ENCODE results near the gene AKT3. TPM values are rescaled to one million over a fixed set of nuclear protein-coding genes. Genes with fewer than 3 reads are reported as not detected.

The AKT3 gene
- total RNA-seq, 1 experiment from 2014 or later: 18.7 TPM

DNA sequence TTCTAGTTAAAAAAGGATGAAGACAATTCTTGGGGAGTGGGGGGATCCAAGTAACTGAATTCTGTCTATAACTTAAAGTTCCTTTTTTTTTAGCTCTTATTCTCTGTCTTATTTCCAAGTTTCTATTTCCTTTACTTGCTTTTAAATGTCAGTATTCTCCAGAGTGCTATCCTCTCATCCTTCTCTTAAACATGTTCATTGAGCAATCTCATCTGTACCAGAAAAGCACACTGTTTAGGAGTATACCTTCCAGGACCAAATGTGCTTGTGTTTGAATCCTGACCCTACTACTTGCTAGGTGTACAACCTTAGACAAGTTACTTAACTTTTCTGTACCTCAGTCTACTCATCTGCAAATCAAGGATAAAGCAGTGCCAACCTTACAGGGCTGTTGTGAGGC is 50.1 kb downstream of the AKT3 start:
- Histone ChIP-seq H3K4me3 (ENCODE audit: low read length) (no peak overlapping the region), H3K79me2 (ENCODE audit: low read length) (peaks cover 4% of the 10 kb centered on the region; the same call in 1 of the 2 replicates), H3K9me2 (replicated peaks; ENCODE audit: low read length) (no peaks in the 10 kb centered on the region), H3K27ac (ENCODE audit: low read length) (peak overlapping the region; percentile 76), H3K9me3 (ENCODE audit: low read length) (no peaks in the 10 kb centered on the region), H3K27me3 (ENCODE audit: low read length) (no peaks in the 10 kb centered on the region), H3K4me2 (ENCODE audit: low read length) (peak overlapping the region; percentile 66), H3K9ac (ENCODE audit: low read length) (0 out of 2 replicates have a peak overlapping the region, but pooled peaks have one; percentile 20), H3K36me3 (ENCODE audit: low read depth, low read length) (no peaks in the 10 kb centered on the region), H4K20me1 (ENCODE audit: low read length) (no peaks in the 10 kb centered on the region), H2AFZ (ENCODE audit: low read length) (no peak overlapping the region), H3F3A (ENCODE audit: low read length, unreplicated experiment) (no peaks in the 10 kb centered on the region), H3K4me1 (ENCODE audit: insufficient read depth, low read length) (peaks cover 31% of the 10 kb centered on the region)
- intact Hi-C loops (cut with micrococcal nuclease): loop anchor here (2.0 kb wide), 1 partner anchor 43 kb away; no protein-coding TSS in a partner anchor
- ChIA-PET CTCF (no interaction called here), POLR2A (ENCODE audit: unreplicated experiment) (no interaction called here)
- no peak for TF ChIP-seq EZH2 (IDR thresholded peaks at IDR 0.05; ENCODE audit: low read length, unreplicated experiment)
- no peak for TF ChIP-seq CTCF (conservative IDR thresholded peaks at IDR 0.05; ENCODE audit: low read depth, low read length)
- no peak for TF ChIP-seq EZH2phosphoT487 (IDR thresholded peaks at IDR 0.05; ENCODE audit: borderline replicate concordance, low read length)
- BruUV-seq (replicated peaks): no TSS peak
- DNase-seq (no peak), ATAC-seq (no peak)

DNA sequence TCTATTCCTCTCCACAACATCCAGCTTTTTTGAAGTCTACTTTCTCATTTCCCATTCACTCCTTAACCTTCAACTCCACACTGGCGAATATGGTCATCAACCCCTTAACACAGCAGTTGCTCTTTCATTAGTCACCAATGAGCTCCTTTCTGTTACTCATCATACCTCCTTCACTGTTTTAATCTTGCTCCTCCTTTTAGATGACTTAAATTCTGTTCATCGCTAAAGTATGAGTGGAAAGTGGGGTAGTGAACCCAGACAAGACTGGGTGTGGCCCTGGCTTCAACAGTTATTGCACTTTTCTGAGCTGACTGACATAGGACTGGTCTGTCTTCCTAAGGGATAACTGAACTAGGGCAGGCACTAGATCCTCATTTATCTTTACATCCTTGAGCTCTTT is 51.3 kb downstream of the AKT3 start:
- TF ChIP-seq EZH2 (IDR thresholded peaks at IDR 0.05; ENCODE audit: low read length, unreplicated experiment) (no peak), EZH2phosphoT487 (IDR thresholded peaks at IDR 0.05; ENCODE audit: borderline replicate concordance, low read length) (no peak), CTCF (conservative IDR thresholded peaks at IDR 0.05; ENCODE audit: low read depth, low read length) (no peak)
- Histone ChIP-seq H3F3A (ENCODE audit: low read length, unreplicated experiment) (no peaks in the 10 kb centered on the region), H3K4me2 (ENCODE audit: low read length) (peak overlapping the region; percentile 66), H4K20me1 (ENCODE audit: low read length) (no peaks in the 10 kb centered on the region), H3K36me3 (ENCODE audit: low read depth, low read length) (no peaks in the 10 kb centered on the region), H3K4me1 (ENCODE audit: insufficient read depth, low read length) (peaks cover 27% of the 10 kb centered on the region), H3K9ac (ENCODE audit: low read length) (peak overlapping the region; percentile 20; the same call in 1 of the 2 replicates), H3K4me3 (ENCODE audit: low read length) (peak overlapping the region; percentile 14; the same call in 1 of the 2 replicates), H3K27ac (ENCODE audit: low read length) (peak overlapping the region; percentile 76), H3K79me2 (ENCODE audit: low read length) (peaks cover 4% of the 10 kb centered on the region; the same call in 1 of the 2 replicates), H3K9me3 (ENCODE audit: low read length) (no peaks in the 10 kb centered on the region), H3K27me3 (ENCODE audit: low read length) (no peaks in the 10 kb centered on the region), H3K9me2 (replicated peaks; ENCODE audit: low read length) (no peaks in the 10 kb centered on the region), H2AFZ (ENCODE audit: low read length) (no peak overlapping the region)
- intact Hi-C loops (cut with micrococcal nuclease): loop anchor here (2.0 kb wide), 1 partner anchor 44 kb away; no protein-coding TSS in a partner anchor
- CTCF ChIA-PET: interaction anchor here (0.6 to 1.2 kb wide), 3 partner anchors 12 to 148 kb away, joined by 3 read pairs; no protein-coding TSS in a partner anchor
- POLR2A ChIA-PET (ENCODE audit: unreplicated experiment): interaction anchor here (0.5 to 0.6 kb wide), 5 partner anchors 11 to 385 kb away, joined by 3 to 10 read pairs (median 3); partner anchors contain the start of gene AKT3
- ATAC-seq (peak; percentile 95), DNase-seq (peak; percentile 96)
- BruUV-seq (replicated peaks): no TSS peak

DNA sequence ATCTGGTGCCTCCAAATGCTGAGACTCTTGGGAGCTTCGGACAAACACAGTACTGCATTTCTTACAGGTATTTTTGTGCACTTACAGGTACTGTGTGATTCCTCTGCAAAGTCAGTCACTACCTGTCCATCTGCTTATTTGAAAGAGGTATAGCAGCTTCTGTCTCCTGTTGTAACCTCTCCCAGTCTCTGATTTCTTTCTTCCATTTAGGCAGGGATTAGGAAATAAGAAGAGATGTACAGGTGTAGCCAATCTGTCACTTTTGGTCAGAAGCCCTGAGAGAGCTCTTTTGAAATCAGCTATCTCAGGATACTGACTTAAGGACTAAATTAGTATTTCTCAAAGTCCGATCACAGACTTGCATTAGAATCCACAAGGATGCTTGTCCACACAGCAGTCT is 54.0 kb downstream of the AKT3 start:
- peaks cover 20% of the 10 kb centered on the region for H3K4me1 ChIP-seq (ENCODE audit: insufficient read depth, low read length)
- H3K79me2 ChIP-seq (ENCODE audit: low read length): no peaks in the 10 kb centered on the region
- no peaks in the 10 kb centered on the region for H4K20me1 ChIP-seq (ENCODE audit: low read length)
- POLR2A ChIA-PET (ENCODE audit: unreplicated experiment): no interaction called here
- DNase-seq: no peak
- ATAC-seq: no peak
- no peak for TF ChIP-seq EZH2phosphoT487 (IDR thresholded peaks at IDR 0.05; ENCODE audit: borderline replicate concordance, low read length)
- no peak for TF ChIP-seq CTCF (conservative IDR thresholded peaks at IDR 0.05; ENCODE audit: low read depth, low read length)
- no peak for TF ChIP-seq EZH2 (IDR thresholded peaks at IDR 0.05; ENCODE audit: low read length, unreplicated experiment)
- no peaks in the 10 kb centered on the region for H3K27me3 ChIP-seq (ENCODE audit: low read length)
- no peak overlapping the region for H3K9ac ChIP-seq (ENCODE audit: low read length)
- no peak overlapping the region for H3K4me3 ChIP-seq (ENCODE audit: low read length)
- no peak overlapping the region for H3K27ac ChIP-seq (ENCODE audit: low read length)
- H3K36me3 ChIP-seq (ENCODE audit: low read depth, low read length): no peaks in the 10 kb centered on the region
- no peak overlapping the region for H2AFZ ChIP-seq (ENCODE audit: low read length)
- H3F3A ChIP-seq (ENCODE audit: low read length, unreplicated experiment): no peaks in the 10 kb centered on the region
- no peaks in the 10 kb centered on the region for H3K9me2 ChIP-seq (replicated peaks; ENCODE audit: low read length)
- intact Hi-C loops (cut with micrococcal nuclease): no loop called here
- H3K9me3 ChIP-seq (ENCODE audit: low read length): no peaks in the 10 kb centered on the region
- BruUV-seq (replicated peaks): no TSS peak
- CTCF ChIA-PET: no interaction called here
- H3K4me2 ChIP-seq (ENCODE audit: low read length): no peak overlapping the region
